HG02840 (cell line): ENCODE measurements around the gene SLC47A1.
"Not testable (repeated sequence)": the region's sequence is repeated elsewhere in the genome, so short reads cannot be mapped to it uniquely, and the experiment has no call there.

ENCODE experiments used
- ATAC-seq: cut with Tn5 transposase; IDR thresholded peaks from one replicate; pipeline ENCODE4 v1.9.1; 2021; ENCODE audit warnings: mild to moderate bottlenecking, moderate library complexity, moderate number of reproducible peaks; ENCODE audit not compliant: unreplicated experiment, low FRiP score

Gene SLC47A1

GRCh38 chr17:19551591-19552148 lies 18.0 kb downstream of the SLC47A1 start:
- no peak for ATAC-seq

DNA sequence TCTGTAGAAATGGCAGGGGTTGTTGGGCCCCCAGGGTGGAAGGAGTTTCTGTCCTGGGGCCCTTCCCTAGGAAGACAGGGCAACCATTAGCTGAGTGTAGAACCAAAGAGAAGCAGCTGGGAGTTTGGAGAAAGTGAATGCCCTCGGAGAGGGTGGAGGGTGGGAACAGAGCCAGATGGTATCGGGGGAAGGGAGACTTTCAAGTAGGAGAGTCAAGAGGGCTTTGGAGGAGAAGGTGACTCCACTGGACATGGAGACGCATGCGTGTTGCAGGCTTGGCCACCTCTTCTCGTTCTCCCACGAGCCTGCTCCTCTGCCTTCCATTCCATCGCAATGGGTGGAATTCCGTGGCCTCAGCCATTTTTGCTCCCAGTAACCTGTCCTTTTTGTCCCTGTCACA lies 19.4 kb downstream of the SLC47A1 start:
- no peak for ATAC-seq

DNA sequence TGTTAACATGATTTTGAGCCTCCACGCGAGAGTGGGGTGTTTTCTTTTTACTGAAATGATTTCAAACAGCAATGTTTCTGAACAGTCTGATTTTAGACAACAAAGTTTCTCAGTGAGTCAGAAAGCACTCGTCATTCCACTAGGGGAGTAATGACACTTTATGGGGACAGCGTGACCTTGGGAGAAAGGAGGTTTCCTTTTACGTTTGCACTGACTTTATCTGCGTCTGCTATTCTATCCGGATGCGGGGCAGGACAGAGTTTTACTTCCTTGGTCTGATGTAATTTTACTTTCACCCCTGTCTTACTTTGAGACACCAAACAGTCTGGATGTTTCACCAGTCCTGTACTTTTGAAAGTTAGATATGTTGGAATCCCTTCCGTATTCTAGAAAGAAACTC lies 20.7 kb downstream of the SLC47A1 start:
- no peak for ATAC-seq

DNA sequence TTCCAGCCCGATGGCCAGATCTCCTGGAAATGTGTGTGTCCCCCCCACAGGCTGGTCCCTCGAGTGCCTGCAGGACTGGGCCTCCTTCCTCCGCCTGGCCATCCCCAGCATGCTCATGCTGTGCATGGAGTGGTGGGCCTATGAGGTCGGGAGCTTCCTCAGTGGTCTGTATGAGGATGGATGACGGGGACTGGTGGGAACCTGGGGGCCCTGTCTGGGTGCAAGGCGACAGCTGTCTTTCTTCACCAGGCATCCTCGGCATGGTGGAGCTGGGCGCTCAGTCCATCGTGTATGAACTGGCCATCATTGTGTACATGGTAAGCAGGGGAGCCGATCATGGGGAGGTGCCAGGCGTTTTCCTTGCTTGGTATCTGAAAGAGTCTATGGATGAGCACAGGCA lies 22.1 kb downstream of the SLC47A1 start:
- ATAC-seq: no peak

GRCh38 chr17:19558946-19559345 lies 25.3 kb downstream of the SLC47A1 start:
- no peak for ATAC-seq

GRCh38 chr17:19561697-19562318 lies 28.2 kb downstream of the SLC47A1 start:
- no peak for ATAC-seq

DNA sequence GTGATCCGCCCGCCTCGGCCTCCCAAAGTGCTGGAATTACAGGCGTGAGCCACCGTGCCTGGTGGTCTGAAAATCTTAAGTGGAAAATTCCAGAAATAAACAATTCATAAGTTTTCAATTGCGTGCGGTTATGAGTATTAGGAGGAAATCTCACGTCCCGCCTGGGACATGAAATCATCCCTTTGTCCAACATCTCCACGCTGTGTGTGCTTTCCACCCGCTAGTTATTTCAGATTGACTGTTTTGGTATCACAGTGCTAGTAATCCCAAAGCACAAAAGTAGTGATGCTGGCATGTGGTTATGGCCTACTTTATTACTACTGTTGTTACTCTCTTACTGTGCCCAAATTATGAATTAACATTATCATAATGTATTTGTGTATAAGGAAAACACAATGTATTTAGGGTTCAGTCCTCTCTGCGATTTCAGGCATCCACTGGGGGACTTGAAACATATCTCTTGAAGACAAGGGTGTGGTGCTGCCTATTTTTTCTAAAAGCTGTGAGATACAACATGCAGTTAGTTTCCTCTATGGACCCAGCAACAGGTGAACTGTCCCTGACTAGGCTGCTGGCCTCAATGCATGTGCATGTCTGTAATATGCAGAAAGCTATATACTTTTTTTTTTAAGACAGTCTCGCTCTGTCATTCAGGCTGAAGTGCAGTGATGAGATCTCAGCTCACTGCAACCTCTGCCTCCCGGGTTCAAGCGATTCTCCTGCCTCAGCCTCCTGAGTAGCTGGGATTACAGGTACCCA lies 32.3 kb downstream of the SLC47A1 start:
- ATAC-seq: no peak

DNA sequence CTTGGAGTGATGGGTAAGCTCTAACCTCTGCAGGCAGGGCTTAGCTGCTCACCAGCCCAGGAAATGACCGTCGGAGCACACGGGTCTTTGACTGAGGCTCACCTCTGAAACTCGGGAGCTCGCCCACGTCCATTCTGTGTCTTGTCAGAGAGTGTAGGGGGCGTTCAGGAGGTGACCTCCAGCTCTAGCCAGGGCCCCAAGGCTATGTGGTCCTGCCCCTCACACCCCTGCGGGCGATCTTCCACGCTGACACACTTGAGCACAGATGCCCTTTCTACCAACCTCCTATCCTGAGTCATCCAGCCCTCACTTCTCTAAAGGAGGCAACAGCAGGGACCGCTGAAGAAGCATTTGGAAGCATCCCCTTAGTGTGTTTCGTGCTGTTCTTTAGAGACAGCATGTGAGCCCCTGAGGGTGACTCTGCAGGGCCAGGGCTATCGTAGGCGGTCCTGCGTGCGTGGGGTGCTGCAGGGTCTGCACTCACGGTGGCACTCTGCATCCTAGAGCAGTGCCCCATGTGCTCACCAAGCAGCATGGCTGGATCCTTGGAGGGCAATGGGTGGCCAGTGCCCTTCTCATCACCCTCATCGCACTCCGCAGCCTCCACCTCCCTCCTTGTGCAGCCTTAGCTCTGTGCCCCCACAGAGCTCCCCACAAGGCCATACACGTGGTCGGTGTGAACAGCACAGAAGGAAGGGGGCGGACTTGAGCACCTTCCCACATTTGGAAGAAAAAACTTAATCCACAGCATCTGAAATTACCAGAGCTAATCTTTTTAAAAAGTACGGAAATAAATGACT lies 33.8 kb downstream of the SLC47A1 start:
- ATAC-seq: no peak

DNA sequence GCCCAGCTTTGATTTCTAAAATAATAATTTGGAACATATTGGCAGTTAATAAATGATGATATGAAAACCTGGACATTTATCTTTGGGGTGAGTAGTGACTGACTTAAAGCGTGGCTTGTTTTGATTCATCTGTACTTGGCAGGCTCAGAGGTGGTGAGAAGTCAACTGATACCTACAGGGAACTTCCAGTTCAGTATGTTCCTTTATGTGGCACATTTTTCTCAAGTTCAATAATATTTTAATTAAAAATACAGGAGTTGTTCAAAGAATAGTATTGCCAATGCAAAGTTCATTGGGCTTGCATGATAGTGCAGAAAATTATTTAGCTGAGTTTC lies 34.3 kb downstream of the SLC47A1 start:
- no peak for ATAC-seq

DNA sequence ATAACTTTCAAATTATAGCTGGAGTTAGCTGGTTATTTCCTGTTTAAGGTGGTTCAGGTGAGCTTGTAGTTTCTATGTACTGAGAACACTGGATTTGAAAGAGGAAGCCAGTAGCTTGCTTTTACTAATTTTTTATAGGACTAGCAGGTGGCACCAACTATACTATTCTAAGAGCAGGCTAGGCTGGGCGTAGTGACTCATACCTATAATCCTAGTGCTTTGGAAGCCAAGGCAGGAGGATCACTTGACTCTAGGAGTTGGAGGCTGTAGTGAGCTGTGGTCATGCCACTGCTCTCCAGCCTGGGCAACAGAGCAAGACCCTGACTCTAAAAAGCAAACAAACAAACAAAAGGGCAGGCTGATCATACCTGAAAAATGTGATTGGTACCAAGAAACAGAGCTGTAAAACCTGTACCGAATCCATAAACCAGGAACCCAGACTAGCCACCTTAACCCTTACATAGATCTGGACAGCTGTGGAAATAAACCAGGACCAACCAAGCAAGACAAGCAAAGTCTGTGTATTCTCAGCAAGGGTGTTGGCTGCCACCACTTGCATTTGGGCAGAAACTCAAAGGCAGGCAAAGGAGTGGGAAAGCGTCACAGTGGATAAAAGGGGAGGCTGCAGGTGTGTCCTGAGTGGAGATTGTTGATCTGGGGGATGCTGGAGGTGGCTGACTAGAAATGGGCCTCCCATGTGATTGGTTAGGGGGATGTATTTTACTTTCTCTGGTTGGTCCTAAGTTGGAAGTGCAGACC lies 36.3 kb downstream of the SLC47A1 start:
- ATAC-seq: no peak

DNA sequence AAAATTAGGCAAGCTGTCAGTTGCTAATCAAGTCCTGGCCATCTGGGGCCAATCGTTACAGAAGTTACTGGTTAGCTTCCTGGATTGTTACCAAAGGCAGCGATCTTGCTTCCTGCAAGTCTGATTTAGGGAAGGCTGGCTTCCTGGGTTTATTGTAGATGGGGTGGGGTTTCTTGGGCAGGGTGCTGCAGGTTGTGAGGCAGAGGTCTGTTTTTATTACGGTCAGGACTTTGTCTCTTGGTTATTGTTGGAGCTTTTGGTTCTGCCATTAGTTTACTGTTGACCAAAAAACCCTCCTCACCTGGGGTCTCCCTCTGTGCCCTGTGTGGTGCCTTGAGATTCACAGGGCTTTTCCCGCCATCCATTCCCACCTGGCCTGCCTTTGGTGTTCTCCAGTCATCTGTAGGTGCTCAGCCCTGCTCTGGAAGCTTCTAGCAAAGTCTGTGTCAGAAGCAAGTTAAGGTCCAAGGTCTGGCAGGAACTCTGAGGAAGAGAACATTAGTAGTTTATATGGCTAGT lies 36.9 kb downstream of the SLC47A1 start:
- ATAC-seq: no peak

GRCh38 chr17:19573075-19573474 lies 39.4 kb downstream of the SLC47A1 start:
- no peak for ATAC-seq

- ATAC-seq: no peak
These were observed 41.3 kb downstream of the SLC47A1 start for GRCh38 chr17:19574956-19575355.

GRCh38 chr17:19578545-19578944 lies 44.9 kb downstream of the SLC47A1 start:
- ATAC-seq: no peak

DNA sequence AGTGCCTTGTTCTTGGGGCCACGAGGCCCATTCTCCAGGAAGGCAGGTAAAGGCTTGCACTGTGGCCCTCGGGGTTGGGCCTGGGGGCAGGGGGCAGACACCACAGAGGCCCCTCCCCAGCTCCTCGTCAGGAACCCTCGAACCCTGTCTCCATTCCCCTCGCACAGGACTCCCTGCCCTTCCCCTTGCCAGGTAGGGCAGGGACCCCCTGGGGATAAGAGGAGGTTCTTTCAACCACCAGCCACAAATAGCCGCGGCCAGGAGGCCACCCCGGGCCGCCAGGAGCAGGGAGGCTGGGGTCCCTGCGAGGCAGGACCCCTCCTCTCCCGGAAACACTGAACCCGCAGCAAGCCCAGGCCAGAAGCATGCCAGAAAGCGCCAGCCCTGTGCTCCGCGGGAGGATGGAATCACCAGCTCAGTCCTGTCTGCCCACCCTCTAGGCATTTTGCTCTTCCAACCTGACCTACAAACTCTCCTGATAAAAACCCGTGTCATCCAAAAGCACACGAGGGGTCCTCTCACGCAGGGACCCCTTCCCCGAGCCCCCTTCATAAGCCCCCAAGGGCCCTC lies 45.6 kb downstream of the SLC47A1 start:
- ATAC-seq: no peak

- ATAC-seq: no peak
These were observed 46.4 kb downstream of the SLC47A1 start for GRCh38 chr17:19579867-19580565.

DNA sequence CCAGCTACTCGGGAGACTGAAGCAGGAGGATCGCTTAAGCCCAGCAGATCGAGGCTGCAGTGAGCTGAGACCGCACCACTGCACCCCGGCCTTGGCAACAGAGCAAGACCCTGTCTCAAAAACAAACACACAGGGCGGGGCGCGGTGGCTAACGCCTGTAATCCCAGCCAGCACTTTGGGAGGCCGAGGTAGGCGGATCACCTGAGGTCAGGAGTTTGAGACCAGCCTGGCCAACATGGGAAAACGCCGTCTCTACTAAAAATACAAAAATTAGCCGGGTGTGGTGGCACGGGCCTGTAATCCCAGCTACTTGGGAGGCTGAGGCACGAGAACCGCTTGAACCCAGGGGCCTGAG lies 46.9 kb downstream of the SLC47A1 start:
- ATAC-seq: not testable (repeated sequence)

DNA sequence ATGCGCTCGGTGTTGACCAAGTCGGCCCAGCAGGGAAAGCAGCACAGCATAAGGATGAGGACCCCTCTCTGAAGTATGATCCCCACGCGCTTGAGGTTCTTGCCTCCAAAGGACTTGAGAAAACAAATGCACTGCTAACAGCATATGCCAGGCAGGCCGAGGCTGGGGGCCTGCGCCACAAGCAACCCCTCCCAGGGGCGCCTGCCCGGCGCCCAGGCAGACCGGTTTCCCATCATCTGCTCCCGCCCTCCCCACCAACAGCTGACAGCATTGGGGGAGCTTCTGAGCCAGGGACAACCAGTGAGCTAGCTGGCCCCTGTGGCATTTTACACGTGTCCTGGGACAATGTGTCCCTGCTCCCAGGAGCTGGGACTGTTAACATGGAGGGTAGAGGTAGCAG lies 48.5 kb downstream of the SLC47A1 start:
- not testable (repeated sequence) for ATAC-seq

DNA sequence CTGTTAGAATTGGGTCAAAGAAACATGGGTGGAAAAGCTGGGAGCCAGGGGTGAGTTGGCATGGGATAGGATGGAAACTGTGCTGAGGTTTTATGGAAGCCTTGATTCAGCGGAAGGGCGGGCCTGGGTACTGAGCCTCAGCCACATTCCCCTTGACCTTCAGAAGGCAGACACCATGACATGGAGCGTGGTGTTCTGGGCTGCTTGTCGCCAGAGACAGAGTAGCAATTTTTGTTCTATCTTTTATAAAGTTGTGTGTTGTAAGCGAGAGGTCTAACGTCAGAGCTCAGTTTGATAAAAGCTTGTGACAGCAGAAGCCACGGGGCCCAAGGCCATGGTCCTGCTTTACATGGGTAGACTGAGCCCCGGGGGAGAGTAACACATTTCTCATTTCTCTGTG lies 50.2 kb downstream of the SLC47A1 start:
- ATAC-seq: no peak
